Stimulated activated naive CD8-positive, alpha-beta T cell treated with anti-CD3 and anti-CD28 coated beads, Interleukin-15, Interleukin-2, amounts not matched to agents 100 U/mL and 50 U/mL, for 24 hours (primary cell): ENCODE data around the gene CDH19.

Experiments
- ATAC-seq: fragments of 150-1000 bp; cut with Tn5 transposase; one replicate; pipeline ENCODE4 v1.10.0; 2021
- DNase-seq: peaks from one replicate; pipeline ENCODE4 v3.0.0; 2021

The CDH19 gene

DNA sequence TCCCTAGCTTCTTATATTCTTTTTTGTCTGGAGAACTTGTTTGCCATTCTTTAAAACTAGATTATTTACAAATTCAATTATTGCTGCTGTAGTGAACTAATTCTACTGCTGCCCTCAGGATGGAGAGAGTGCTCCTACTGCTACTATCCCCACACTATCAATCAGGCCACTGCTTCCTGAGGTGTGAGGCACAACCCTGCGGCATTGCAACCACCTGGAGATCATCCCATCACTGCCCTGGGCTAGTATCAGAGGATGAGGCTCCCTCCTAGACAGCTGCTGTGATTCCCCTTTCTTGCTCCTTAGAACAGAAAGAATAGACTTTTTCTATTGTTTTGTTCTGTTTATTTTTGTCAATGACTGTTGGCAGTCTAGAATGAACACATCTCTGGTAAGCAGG, 146.6 kb downstream of the CDH19 start:
- ATAC-seq (no peak), DNase-seq (no peak)
